Keratinocyte (primary cell): Measurements from ENCODE around the gene MIGA1. TPM values are rescaled to one million over a fixed set of nuclear protein-coding genes. Genes with fewer than 3 reads are reported as not detected.

Source experiments
- DNase-seq: peaks from one replicate; pipeline ENCODE4 v3.0.0-alpha.2; 2011; ENCODE audit warnings: low read depth, missing footprints, low spot score
- FAIRE-seq: peaks from 2 replicates; lab custom pipeline; 2011; peaks lifted over from hg19 to GRCh38; lab: Jason Lieb, UNC
- H2AFZ ChIP-seq: 2 replicates; pipeline ENCODE4 v1.6.0; 2012; ENCODE audit warnings: low read length, control low read depth, inconsistent platforms; ENCODE audit not compliant: control insufficient read depth
- H3K27ac ChIP-seq: 2 replicates; pipeline ENCODE4 v1.5.1; 2011; ENCODE audit warnings: low read length; ENCODE audit not compliant: control insufficient read depth, insufficient read depth
- H3K27me3 ChIP-seq: 3 replicates; pipeline ENCODE4 v1.6.0; 2011; ENCODE audit warnings: low read length; ENCODE audit not compliant: control insufficient read depth, insufficient read depth; ENCODE audit errors: extremely low read depth
- H3K36me3 ChIP-seq, 2 experiments: 2 replicates in 1 of 2; 3 replicates in 1 of 2; pipeline ENCODE4 v1.5.1; 2011; ENCODE audit warnings: low read length in 2 of 2, mild to moderate bottlenecking in 1 of 2; ENCODE audit not compliant: control insufficient read depth in 2 of 2, insufficient read depth in 2 of 2; ENCODE audit errors: extremely low read depth in 1 of 2
- H3K4me1 ChIP-seq: 3 replicates; pipeline ENCODE4 v1.5.1; 2011; ENCODE audit warnings: low read length; ENCODE audit not compliant: control insufficient read depth, insufficient read depth; ENCODE audit errors: extremely low read depth
- H3K4me2 ChIP-seq: 3 replicates; pipeline ENCODE4 v1.6.0; 2011; ENCODE audit warnings: low read depth, low read length; ENCODE audit not compliant: control insufficient read depth, insufficient read depth; ENCODE audit errors: extremely low read depth
- H3K4me3 ChIP-seq, 3 experiments: fragments of 200-600 bp in 1 of 3; sonication (generic) in 1 of 3; 2 replicates in 2 of 3; 3 replicates in 1 of 3; pipeline ENCODE4 v1.5.1; 2011 to 2016; ENCODE audit warnings: low read length in 3 of 3, mild to moderate bottlenecking in 3 of 3, control low read depth in 2 of 3, inconsistent platforms in 1 of 3, low read depth in 1 of 3, mixed read lengths in 1 of 3, mixed run types in 1 of 3, moderate library complexity in 1 of 3; ENCODE audit not compliant: control insufficient read depth in 2 of 3, insufficient read depth in 2 of 3; ENCODE audit errors: extremely low read depth in 1 of 3
- H3K79me2 ChIP-seq: 2 replicates; pipeline ENCODE4 v1.6.0; 2012; ENCODE audit warnings: low read length; ENCODE audit not compliant: control insufficient read depth, insufficient read depth
- H3K9ac ChIP-seq: 3 replicates; pipeline ENCODE4 v1.6.0; 2011; ENCODE audit warnings: low read length; ENCODE audit not compliant: control insufficient read depth, insufficient read depth; ENCODE audit errors: extremely low read depth
- H3K9me1 ChIP-seq: 3 replicates; pipeline ENCODE4 v1.6.0; 2011; ENCODE audit warnings: low read length; ENCODE audit not compliant: control insufficient read depth, insufficient read depth; ENCODE audit errors: extremely low read depth
- H3K9me3 ChIP-seq: 2 replicates; pipeline ENCODE4 v1.5.1; 2012; ENCODE audit warnings: low read depth, low read length; ENCODE audit not compliant: control insufficient read depth
- H4K20me1 ChIP-seq: 3 replicates; pipeline ENCODE4 v1.6.0; 2011; ENCODE audit warnings: low read length; ENCODE audit not compliant: control insufficient read depth, insufficient read depth; ENCODE audit errors: extremely low read depth
- EZH2 ChIP-seq: IDR thresholded peaks from one replicate; pipeline ENCODE4 v1.6.1; 2012; ENCODE audit warnings: inconsistent platforms, mild to moderate bottlenecking, low read length, moderate library complexity
- dilution Hi-C: fragments of 300-500 bp; cut with MboI; formaldehyde crosslinking; loops from one replicate; pipeline ENCODE4 v1.7.0; 2020; ENCODE audit warnings: low sequenced_read_pairs; ENCODE audit not compliant: extremely low pct_ligation_motif_present
- polyA plus RNA-seq, 5 experiments: library from polyadenylated mRNA; depleted of rRNA in 3 of 5; stranded (reverse) in 3 of 5; stranded (forward) in 1 of 5; unstranded in 1 of 5; fragments of >200 nt; gene quantifications; 1 replicate in 1 of 5; 2 replicates in 3 of 5; 3 replicates in 1 of 5; pipeline versions ENCODE4 v1.2.1 to v1.2.3, GENCODE V29; 2011 to 2012; ENCODE audit warnings: missing spikeins in 2 of 5, low read depth in 1 of 5, low replicate concordance in 1 of 5
- TF ChIP-seq, protein P1 (sequence below), 3 experiments: IDR thresholded peaks in 1 of 3; conservative IDR thresholded peaks in 1 of 3; optimal IDR thresholded peaks in 1 of 3; 2 replicates in 2 of 3; 3 replicates in 1 of 3; pipeline versions ENCODE3 to v1.5.1; 2011; ENCODE audit warnings: low read length in 3 of 3, mild to moderate bottlenecking in 3 of 3, moderate library complexity in 2 of 3, control low read depth in 1 of 3, inconsistent platforms in 1 of 3; ENCODE audit not compliant: insufficient read depth in 2 of 3; ENCODE audit errors: extremely low read depth in 1 of 3

Gene MIGA1
- polyA plus RNA-seq, 1 donor (not counting 4 experiments of a cell fraction or from before 2014, with no cell fraction given), result 8.5 TPM

DNA sequence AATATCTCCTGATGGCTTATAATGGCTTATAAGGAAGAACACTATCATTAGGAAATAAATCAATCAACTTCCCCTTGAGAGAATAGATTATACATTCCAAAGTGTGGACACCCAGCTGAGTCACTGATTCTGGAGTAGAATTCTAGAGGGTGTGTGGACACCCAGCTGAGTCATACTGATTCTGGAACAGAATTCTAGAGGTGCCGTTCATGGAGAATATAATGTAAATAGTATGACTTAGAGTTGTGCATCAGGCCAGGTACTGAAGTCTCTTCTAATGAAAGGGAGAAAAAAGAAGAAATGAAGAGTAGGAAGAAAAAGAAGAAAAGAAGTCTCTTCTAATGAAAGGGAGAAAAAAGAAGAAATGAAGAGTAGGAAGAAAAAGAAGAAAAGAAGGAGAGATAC is 17.4 kb upstream of the MIGA1 start:
- Histone ChIP-seq H4K20me1 (no peaks in the 10 kb centered on the region), H3K79me2 (peaks cover 25% of the 10 kb centered on the region), H3K27me3 (no peaks in the 10 kb centered on the region), H2AFZ (no peak overlapping the region), H3K4me1 (peaks cover 22% of the 10 kb centered on the region), H3K4me3 (no peak overlapping the region), H3K4me2 (peak overlapping the region; percentile 12), H3K9me1 (peaks cover 2% of the 10 kb centered on the region), H3K9ac (no peak overlapping the region), H3K27ac (no peak overlapping the region), H3K36me3 (no peaks in the 10 kb centered on the region), H3K9me3 (no peaks in the 10 kb centered on the region)
- peak; percentile 64 for DNase-seq
- peak; percentile 13 for FAIRE-seq
- dilution Hi-C loops, result no loop called here
- TF ChIP-seq, protein P1, sequence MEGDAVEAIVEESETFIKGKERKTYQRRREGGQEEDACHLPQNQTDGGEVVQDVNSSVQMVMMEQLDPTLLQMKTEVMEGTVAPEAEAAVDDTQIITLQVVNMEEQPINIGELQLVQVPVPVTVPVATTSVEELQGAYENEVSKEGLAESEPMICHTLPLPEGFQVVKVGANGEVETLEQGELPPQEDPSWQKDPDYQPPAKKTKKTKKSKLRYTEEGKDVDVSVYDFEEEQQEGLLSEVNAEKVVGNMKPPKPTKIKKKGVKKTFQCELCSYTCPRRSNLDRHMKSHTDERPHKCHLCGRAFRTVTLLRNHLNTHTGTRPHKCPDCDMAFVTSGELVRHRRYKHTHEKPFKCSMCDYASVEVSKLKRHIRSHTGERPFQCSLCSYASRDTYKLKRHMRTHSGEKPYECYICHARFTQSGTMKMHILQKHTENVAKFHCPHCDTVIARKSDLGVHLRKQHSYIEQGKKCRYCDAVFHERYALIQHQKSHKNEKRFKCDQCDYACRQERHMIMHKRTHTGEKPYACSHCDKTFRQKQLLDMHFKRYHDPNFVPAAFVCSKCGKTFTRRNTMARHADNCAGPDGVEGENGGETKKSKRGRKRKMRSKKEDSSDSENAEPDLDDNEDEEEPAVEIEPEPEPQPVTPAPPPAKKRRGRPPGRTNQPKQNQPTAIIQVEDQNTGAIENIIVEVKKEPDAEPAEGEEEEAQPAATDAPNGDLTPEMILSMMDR (optimal IDR thresholded peaks at IDR 0.05 in 1 of 3, IDR thresholded peaks at IDR 0.05 in 1 of 3, conservative IDR thresholded peaks at IDR 0.05 in 1 of 3; ENCODE audit: extremely low read depth in 1 of 3, insufficient read depth in 2 of 3, low read length in 3 of 3), result no peak
- no peak for TF ChIP-seq EZH2

DNA sequence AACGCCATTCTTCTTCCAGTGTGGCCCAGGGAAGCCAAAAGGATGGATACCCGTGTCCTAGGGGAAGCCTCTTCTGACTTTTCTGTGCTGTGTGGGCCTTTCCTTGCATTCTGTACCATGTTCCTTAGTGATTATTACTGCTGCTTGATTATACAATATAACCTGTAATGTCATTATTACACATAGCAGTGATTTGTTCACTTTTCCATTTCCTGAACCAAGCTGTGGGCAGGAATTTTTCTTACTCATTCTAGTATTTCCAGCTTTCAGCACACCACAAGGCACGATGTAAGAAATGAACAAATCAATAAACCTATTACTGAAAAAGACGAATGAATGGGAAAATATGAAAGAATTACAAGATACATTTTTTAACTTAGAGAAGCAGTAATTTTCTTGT is 11.4 kb upstream of the MIGA1 start:
- Histone ChIP-seq H3K4me3 (no peak overlapping the region), H3K27ac (no peak overlapping the region), H3K79me2 (no peaks in the 10 kb centered on the region), H3K4me2 (no peak overlapping the region), H3K4me1 (no peaks in the 10 kb centered on the region), H3K36me3 (no peaks in the 10 kb centered on the region), H2AFZ (no peak overlapping the region), H3K27me3 (no peaks in the 10 kb centered on the region), H4K20me1 (no peaks in the 10 kb centered on the region), H3K9ac (no peak overlapping the region), H3K9me3 (no peaks in the 10 kb centered on the region), H3K9me1 (no peaks in the 10 kb centered on the region)
- no peak for TF ChIP-seq EZH2
- TF ChIP-seq, protein P1 (optimal IDR thresholded peaks at IDR 0.05 in 1 of 3, IDR thresholded peaks at IDR 0.05 in 1 of 3, conservative IDR thresholded peaks at IDR 0.05 in 1 of 3; ENCODE audit: extremely low read depth in 1 of 3, insufficient read depth in 2 of 3, low read length in 3 of 3), result no peak
- FAIRE-seq, result no peak
- dilution Hi-C loops, result no loop called here
- no peak for DNase-seq
